SU-DHL-6 (cell line): ENCODE measurements around the gene BCL7C.

Source experiments
- H2AFZ ChIP-seq: fragments of 200-600 bp; sonication (generic); 2 replicates; pipeline ENCODE4 v1.6.1; 2014; ENCODE audit warnings: low read depth, mild to moderate bottlenecking, moderate library complexity, mixed read lengths, antibody characterized with exemption, low read length; ENCODE audit not compliant: severe bottlenecking
- H3F3A ChIP-seq: fragments of 200-600 bp; shearing (Covaris generic); 2 replicates; pipeline ENCODE4 v1.6.0; 2016; ENCODE audit warnings: antibody characterized with exemption, mild to moderate bottlenecking; ENCODE audit not compliant: insufficient read depth
- H3K27ac ChIP-seq: fragments of 200-600 bp; sonication (generic); 2 replicates; pipeline ENCODE4 v1.5.1; 2016; ENCODE audit warnings: low read depth, mild to moderate bottlenecking, low read length, moderate library complexity, mixed read lengths
- H3K27me3 ChIP-seq: fragments of 200-600 bp; sonication (generic), shearing (Covaris generic); 2 replicates; pipeline ENCODE4 v1.6.0; 2014; ENCODE audit warnings: mild to moderate bottlenecking, low read length
- H3K36me3 ChIP-seq: fragments of 200-600 bp; sonication (generic); 2 replicates; pipeline ENCODE4 v1.6.1; 2014; ENCODE audit warnings: mild to moderate bottlenecking, low read length, mixed read lengths
- H3K4me2 ChIP-seq: fragments of 300-600, 200-600 bp; shearing (Covaris generic), sonication (generic); 2 replicates; pipeline ENCODE4 v1.6.0; 2014; ENCODE audit warnings: low read length, low read depth, mild to moderate bottlenecking; ENCODE audit not compliant: poor library complexity, severe bottlenecking
- H3K4me3 ChIP-seq: fragments of 200-600 bp; sonication (generic); 2 replicates; pipeline ENCODE4 v1.5.1; 2014; ENCODE audit warnings: antibody characterized with exemption, low read length, mild to moderate bottlenecking, mixed read lengths; ENCODE audit not compliant: insufficient read depth, poor library complexity, severe bottlenecking
- H3K79me2 ChIP-seq: fragments of 200-600 bp; sonication (generic); 2 replicates; pipeline ENCODE4 v1.6.1; 2014; ENCODE audit warnings: mild to moderate bottlenecking, low read length, moderate library complexity; ENCODE audit not compliant: insufficient read depth
- H3K9ac ChIP-seq: fragments of 200-600 bp; sonication (generic); 2 replicates; pipeline ENCODE4 v1.7.0; 2014; ENCODE audit warnings: mild to moderate bottlenecking, low read length
- H3K9me2 ChIP-seq: fragments of 200-600 bp; sonication (generic); replicated peaks from 2 replicates; pipeline ENCODE4 v1.6.1; 2014; ENCODE audit warnings: low read length; ENCODE audit not compliant: insufficient read depth
- H3K9me3 ChIP-seq: fragments of 200-600 bp; sonication (generic); 2 replicates; pipeline ENCODE4 v1.6.1; 2014; ENCODE audit warnings: low read length, mixed read lengths; ENCODE audit not compliant: insufficient read depth
- H4K20me1 ChIP-seq: fragments of 200-600 bp; sonication (generic); 2 replicates; pipeline ENCODE4 v1.6.1; 2014; ENCODE audit warnings: low read depth, mild to moderate bottlenecking, antibody characterized with exemption, low read length, moderate library complexity, mixed read lengths
- CTCF ChIP-seq: fragments of 200-600 bp; sonication (generic); IDR thresholded peaks from one replicate; pipeline ENCODE4 v1.5.1; 2017; ENCODE audit warnings: antibody characterized with exemption, mild to moderate bottlenecking, low read length, moderate library complexity; ENCODE audit not compliant: insufficient read depth, poor library complexity, severe bottlenecking
- EZH2phosphoT487 ChIP-seq: fragments of 200-600 bp; sonication (generic), shearing (Covaris generic); conservative IDR thresholded peaks from 2 replicates; pipeline ENCODE4 v1.6.1; 2018; ENCODE audit warnings: mild to moderate bottlenecking, antibody characterized with exemption, low read length, moderate library complexity, mixed read lengths

The BCL7C gene

GRCh38 chr16:30921748-30922419, 28.0 kb upstream of the BCL7C start:
- Histone ChIP-seq H2AFZ (peak overlapping the region; percentile 64), H3K36me3 (no peaks in the 10 kb centered on the region)
- TF ChIP-seq EZH2phosphoT487 (no peak), CTCF (peak; percentile 94)

GRCh38 chr16:30921459-30921747, 27.5 kb upstream of the BCL7C start:
- no peaks in the 10 kb centered on the region for H3K9me3 ChIP-seq
- H3K36me3 ChIP-seq, result no peaks in the 10 kb centered on the region
- H4K20me1 ChIP-seq, result no peaks in the 10 kb centered on the region
- TF ChIP-seq EZH2phosphoT487, result no peak
- TF ChIP-seq CTCF, result no peak
- no peaks in the 10 kb centered on the region for H3K27me3 ChIP-seq
- 0 out of 2 replicates have a peak, but pooled peaks cover 3% of the 10 kb centered on the region for H3F3A ChIP-seq
- H3K4me3 ChIP-seq, result no peak overlapping the region
- H3K9ac ChIP-seq, result peak overlapping the region; percentile 47; the same call in 1 of the 2 replicates
- peak overlapping the region; percentile 77 for H3K4me2 ChIP-seq
- no peak overlapping the region for H3K27ac ChIP-seq
- H3K79me2 ChIP-seq, result no peaks in the 10 kb centered on the region
- H2AFZ ChIP-seq, result no peak overlapping the region
- H3K9me2 ChIP-seq, result no peaks in the 10 kb centered on the region

More at GRCh38 chr16:30921748-30922419, 28.0 kb upstream of the BCL7C start:
- Histone ChIP-seq H3K4me3 (peak overlapping the region; percentile 59), H4K20me1 (no peaks in the 10 kb centered on the region), H3K9me3 (no peaks in the 10 kb centered on the region), H3F3A (0 out of 2 replicates have a peak, but pooled peaks cover 3% of the 10 kb centered on the region), H3K4me2 (peak overlapping the region; percentile 77), H3K9ac (peak overlapping the region; percentile 47), H3K9me2 (no peaks in the 10 kb centered on the region), H3K27me3 (no peaks in the 10 kb centered on the region), H3K27ac (peak overlapping the region; percentile 17; the same call in 1 of the 2 replicates), H3K79me2 (no peaks in the 10 kb centered on the region)

GRCh38 chr16:30920891-30921290, 27.0 kb upstream of the BCL7C start:
- no peak overlapping the region for H3K9ac ChIP-seq
- no peak overlapping the region for H3K4me3 ChIP-seq
- no peak overlapping the region for H3K27ac ChIP-seq
- no peaks in the 10 kb centered on the region for H3K9me3 ChIP-seq
- no peaks in the 10 kb centered on the region for H3K36me3 ChIP-seq
- no peak overlapping the region for H2AFZ ChIP-seq
- no peaks in the 10 kb centered on the region for H3F3A ChIP-seq
- no peaks in the 10 kb centered on the region for H3K27me3 ChIP-seq
- H3K9me2 ChIP-seq, result no peaks in the 10 kb centered on the region
- TF ChIP-seq CTCF, result no peak
- no peak for TF ChIP-seq EZH2phosphoT487
- H3K79me2 ChIP-seq, result no peaks in the 10 kb centered on the region
- H4K20me1 ChIP-seq, result no peaks in the 10 kb centered on the region
- no peak overlapping the region for H3K4me2 ChIP-seq
